Measurements from ENCODE around the gene EIF3L. TPM values are rescaled to one million over a fixed set of nuclear protein-coding genes. Genes with fewer than 3 reads are reported as not detected.

The EIF3L gene
- total RNA-seq, 4 donors from 2014 or later: 379 to 589 (median 576) TPM

DNA sequence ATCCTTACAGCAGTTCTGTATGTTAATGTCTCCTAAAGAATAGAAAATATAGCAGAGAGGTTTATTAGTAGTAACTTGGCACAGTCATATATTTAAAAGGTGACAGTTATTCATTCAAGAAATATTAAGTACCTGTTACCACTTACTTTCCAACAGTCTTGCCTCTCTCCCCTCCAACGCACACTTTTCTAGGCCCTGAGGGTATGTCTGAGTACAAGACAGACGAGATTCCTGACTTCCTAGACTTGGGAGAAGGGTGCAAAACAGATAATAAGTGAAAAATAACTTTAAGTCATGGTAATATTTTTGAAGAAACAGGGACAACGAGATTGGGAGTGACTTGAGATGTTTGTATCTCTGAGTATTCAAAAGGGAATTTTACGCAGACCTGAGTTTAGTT lies 1.6 kb downstream of the EIF3L start:
- WGBS: 69% methylated on average over 4 of the region's 4 CpGs
- Histone ChIP-seq H3K27me3 (no peaks in the 10 kb centered on the region), H3K36me3 (peaks cover 30% of the 10 kb centered on the region), H3K9me3 (no peaks in the 10 kb centered on the region), H3K27ac (no peak overlapping the region), H3K4me1 (peaks cover 29% of the 10 kb centered on the region), H3K4me3 (no peak overlapping the region)
- no peak for TF ChIP-seq EP300 (IDR thresholded peaks at IDR 0.05)
- no peak for DNase-seq (ENCODE audit: low spot score in 2 of 2)

DNA sequence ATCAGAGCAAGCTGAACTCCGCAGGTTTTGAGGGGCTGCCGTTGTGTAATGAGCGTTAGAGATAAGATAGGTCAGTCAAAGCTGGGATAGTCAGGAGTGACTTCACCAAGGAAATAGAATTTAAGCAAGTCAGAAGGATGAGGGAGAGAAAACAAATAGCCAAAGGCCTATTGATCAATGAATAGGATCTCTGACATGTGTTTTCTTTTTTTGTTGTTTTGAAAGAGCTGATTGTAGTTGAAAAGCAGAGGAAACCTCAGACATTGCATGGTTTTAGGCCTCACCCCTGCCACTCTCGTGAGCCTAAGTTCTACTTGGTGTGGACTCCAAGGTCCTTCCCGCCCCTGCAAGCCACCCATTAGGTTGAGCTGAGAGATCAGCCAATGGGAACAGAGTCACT lies 3.2 kb downstream of the EIF3L start:
- H3K9me3 ChIP-seq: no peaks in the 10 kb centered on the region
- peaks cover 29% of the 10 kb centered on the region for H3K4me1 ChIP-seq
- peaks cover 46% of the 10 kb centered on the region for H3K36me3 ChIP-seq
- TF ChIP-seq POLR2A (IDR thresholded peaks at IDR 0.05): no peak
- TF ChIP-seq, protein P1, sequence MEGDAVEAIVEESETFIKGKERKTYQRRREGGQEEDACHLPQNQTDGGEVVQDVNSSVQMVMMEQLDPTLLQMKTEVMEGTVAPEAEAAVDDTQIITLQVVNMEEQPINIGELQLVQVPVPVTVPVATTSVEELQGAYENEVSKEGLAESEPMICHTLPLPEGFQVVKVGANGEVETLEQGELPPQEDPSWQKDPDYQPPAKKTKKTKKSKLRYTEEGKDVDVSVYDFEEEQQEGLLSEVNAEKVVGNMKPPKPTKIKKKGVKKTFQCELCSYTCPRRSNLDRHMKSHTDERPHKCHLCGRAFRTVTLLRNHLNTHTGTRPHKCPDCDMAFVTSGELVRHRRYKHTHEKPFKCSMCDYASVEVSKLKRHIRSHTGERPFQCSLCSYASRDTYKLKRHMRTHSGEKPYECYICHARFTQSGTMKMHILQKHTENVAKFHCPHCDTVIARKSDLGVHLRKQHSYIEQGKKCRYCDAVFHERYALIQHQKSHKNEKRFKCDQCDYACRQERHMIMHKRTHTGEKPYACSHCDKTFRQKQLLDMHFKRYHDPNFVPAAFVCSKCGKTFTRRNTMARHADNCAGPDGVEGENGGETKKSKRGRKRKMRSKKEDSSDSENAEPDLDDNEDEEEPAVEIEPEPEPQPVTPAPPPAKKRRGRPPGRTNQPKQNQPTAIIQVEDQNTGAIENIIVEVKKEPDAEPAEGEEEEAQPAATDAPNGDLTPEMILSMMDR (IDR thresholded peaks at IDR 0.05): no peak
- TF ChIP-seq EP300 (IDR thresholded peaks at IDR 0.05): no peak
- TF ChIP-seq POLR2AphosphoS5 (IDR thresholded peaks at IDR 0.05): no peak
- DNase-seq (ENCODE audit: low spot score in 2 of 2): no peak
- no peaks in the 10 kb centered on the region for H3K27me3 ChIP-seq
- H3K4me3 ChIP-seq: no peak overlapping the region
- no peak overlapping the region for H3K27ac ChIP-seq
- 87% methylated on average over 5 of the region's 5 CpGs for WGBS

DNA sequence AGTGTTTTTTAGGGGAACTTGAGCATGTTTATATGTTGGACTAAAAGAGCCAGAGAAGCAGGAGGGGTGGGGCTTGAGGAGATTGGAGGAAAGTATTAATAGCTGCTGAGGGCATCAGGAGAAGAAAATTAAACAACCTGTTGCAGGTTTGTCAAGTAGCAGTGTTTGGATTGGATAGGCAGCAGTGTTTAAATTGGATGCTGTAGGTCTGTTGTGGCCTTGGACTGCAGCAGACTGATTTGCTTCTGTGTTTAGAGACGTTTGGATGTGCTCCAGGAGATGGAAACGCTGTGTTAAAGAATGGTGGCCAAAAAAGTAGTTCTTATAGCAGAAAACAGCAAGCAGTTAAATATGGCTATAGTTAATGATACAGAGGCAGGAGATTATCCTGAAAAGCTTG lies 5.7 kb downstream of the EIF3L start:
- Histone ChIP-seq H3K4me3 (no peak overlapping the region), H3K36me3 (peaks cover 71% of the 10 kb centered on the region), H3K4me1 (peaks cover 16% of the 10 kb centered on the region), H3K9me3 (no peaks in the 10 kb centered on the region), H3K27me3 (no peaks in the 10 kb centered on the region), H3K27ac (no peak overlapping the region)
- TF ChIP-seq, protein P1 (IDR thresholded peaks at IDR 0.05): no peak
- no peak for TF ChIP-seq POLR2A (IDR thresholded peaks at IDR 0.05)
- WGBS: 41% methylated on average over 2 of the region's 2 CpGs
- DNase-seq (ENCODE audit: low spot score in 2 of 2): no peak

DNA sequence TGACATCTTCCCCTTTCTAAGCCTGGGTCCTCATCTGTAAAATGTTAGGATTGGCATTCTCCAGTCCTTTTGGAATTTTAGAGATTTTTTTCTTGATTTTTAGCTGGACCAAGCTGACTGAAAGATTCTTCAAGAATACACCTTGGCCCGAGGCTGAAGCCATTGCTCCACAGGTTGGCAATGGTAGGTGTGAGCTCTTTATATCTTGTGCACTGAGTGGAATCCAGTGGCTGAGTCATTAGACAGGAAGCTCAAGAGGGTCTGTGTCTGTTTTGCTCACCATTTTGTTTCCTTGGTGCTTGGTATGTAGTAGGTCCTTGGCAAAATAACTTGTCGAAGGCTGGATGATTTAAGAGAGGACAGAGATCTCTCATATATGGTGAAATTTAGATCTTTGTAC lies 6.2 kb downstream of the EIF3L start:
- peaks cover 11% of the 10 kb centered on the region for H3K4me1 ChIP-seq
- no peak for TF ChIP-seq EP300 (IDR thresholded peaks at IDR 0.05)
- TF ChIP-seq, protein P1 (IDR thresholded peaks at IDR 0.05): no peak
- TF ChIP-seq POLR2AphosphoS5 (IDR thresholded peaks at IDR 0.05): no peak
- TF ChIP-seq POLR2A (IDR thresholded peaks at IDR 0.05): no peak
- no peak for DNase-seq (ENCODE audit: low spot score in 2 of 2)
- WGBS: 74% methylated on average over 2 of the region's 2 CpGs
- H3K9me3 ChIP-seq: no peaks in the 10 kb centered on the region
- H3K27ac ChIP-seq: no peak overlapping the region
- no peaks in the 10 kb centered on the region for H3K27me3 ChIP-seq
- H3K4me3 ChIP-seq: no peak overlapping the region
- peaks cover 76% of the 10 kb centered on the region for H3K36me3 ChIP-seq

DNA sequence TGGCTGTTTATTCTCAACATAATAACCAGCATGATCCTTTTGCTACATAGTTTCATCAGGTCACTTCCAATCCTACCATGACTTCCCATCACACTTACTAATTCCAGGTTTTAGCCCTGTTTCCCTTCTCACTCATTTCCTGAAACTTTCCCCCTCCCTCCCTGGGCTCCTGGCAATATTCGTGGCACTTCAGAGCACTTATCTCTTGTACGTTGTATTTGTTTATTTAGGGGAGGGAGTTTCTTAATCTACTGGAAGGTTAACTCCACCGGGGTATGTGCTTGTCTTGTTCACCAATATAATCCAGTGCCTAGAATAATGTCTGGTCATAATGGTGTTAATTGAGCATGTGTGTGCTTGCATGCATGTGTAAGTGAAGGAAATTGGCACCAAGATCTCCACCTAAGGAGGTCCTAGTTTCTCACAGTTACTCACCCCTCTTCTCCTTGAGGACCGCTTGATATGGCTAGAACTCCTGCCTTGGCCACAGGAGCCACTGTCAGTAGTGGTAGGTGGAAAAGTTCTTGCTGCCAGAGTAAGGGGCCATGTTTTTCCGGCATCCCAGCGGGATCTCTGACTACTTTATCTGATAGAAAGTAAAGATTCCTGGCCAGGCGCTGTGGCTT lies 11.7 kb downstream of the EIF3L start:
- DNase-seq (ENCODE audit: low spot score in 2 of 2): no peak
- WGBS: 78% methylated on average over 7 of the region's 7 CpGs

More for the DNA sequence above, 11.7 kb downstream of the EIF3L start:
- Histone ChIP-seq H3K36me3 (peaks cover 100% of the 10 kb centered on the region), H3K9me3 (no peaks in the 10 kb centered on the region), H3K27me3 (no peaks in the 10 kb centered on the region), H3K27ac (no peak overlapping the region), H3K4me3 (no peak overlapping the region), H3K4me1 (peaks cover 9% of the 10 kb centered on the region)
- TF ChIP-seq EP300 (IDR thresholded peaks at IDR 0.05): no peak
- TF ChIP-seq POLR2A (IDR thresholded peaks at IDR 0.05): no peak
- TF ChIP-seq POLR2AphosphoS5 (IDR thresholded peaks at IDR 0.05): no peak
- TF ChIP-seq, protein P1 (IDR thresholded peaks at IDR 0.05): no peak

All from suprapubic skin (tissue), 4 donors.